Measurements from ENCODE around the gene DBNDD2.

The DBNDD2 gene

DNA sequence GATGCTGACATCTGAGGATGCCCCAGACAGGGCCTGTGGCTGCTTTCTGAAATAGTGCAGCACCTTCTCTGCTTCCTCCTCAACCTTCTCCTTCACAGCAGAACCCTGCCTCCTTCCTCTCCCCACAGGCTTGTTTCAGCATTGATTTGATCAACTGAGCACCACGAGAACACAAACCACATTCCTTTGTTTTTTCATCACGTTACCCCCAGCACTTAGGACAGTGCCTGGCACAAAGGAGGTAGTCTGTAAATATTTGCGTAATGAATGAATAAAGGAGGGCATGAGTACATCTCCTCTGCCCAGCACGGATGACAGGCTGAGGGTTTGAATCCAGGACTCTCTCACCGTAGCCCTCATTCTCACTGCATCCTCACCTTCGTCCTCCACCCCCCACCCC is 40.2 kb downstream of the DBNDD2 start:
- TF ChIP-seq, protein P1, sequence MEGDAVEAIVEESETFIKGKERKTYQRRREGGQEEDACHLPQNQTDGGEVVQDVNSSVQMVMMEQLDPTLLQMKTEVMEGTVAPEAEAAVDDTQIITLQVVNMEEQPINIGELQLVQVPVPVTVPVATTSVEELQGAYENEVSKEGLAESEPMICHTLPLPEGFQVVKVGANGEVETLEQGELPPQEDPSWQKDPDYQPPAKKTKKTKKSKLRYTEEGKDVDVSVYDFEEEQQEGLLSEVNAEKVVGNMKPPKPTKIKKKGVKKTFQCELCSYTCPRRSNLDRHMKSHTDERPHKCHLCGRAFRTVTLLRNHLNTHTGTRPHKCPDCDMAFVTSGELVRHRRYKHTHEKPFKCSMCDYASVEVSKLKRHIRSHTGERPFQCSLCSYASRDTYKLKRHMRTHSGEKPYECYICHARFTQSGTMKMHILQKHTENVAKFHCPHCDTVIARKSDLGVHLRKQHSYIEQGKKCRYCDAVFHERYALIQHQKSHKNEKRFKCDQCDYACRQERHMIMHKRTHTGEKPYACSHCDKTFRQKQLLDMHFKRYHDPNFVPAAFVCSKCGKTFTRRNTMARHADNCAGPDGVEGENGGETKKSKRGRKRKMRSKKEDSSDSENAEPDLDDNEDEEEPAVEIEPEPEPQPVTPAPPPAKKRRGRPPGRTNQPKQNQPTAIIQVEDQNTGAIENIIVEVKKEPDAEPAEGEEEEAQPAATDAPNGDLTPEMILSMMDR (IDR thresholded peaks at IDR 0.05) = no peak

DNA sequence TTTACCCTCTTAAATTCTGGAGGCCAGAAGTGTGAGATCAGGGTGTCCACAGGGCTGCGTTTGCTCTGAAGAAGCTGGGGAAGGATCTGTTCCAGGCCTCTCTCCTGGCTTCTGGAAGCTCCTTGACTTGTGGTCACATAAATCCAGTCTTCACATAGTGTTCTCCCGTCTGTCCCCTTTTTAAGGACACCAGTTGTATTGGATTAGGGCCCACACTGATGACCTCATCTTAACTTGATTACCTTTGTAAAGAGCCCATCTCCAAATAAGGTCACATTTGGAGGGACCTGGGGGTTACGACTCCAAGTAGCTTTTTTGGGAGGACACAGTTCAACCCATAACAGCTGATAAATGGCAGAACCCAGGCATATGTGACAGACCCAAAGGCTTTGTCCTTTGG is 41.4 kb downstream of the DBNDD2 start:
- TF ChIP-seq, protein P1 (IDR thresholded peaks at IDR 0.05) = no peak

GRCh38 chr20:45450097-45450818 is 42.2 kb downstream of the DBNDD2 start:
- TF ChIP-seq, protein P1 (IDR thresholded peaks at IDR 0.05) = peak; percentile 79

GRCh38 chr20:45452238-45452637 is 44.1 kb downstream of the DBNDD2 start:
- TF ChIP-seq, protein P1 (IDR thresholded peaks at IDR 0.05) = no peak

- TF ChIP-seq, protein P1 (IDR thresholded peaks at IDR 0.05) = no peak
These were observed 44.9 kb downstream of the DBNDD2 start for GRCh38 chr20:45452772-45453691.

DNA sequence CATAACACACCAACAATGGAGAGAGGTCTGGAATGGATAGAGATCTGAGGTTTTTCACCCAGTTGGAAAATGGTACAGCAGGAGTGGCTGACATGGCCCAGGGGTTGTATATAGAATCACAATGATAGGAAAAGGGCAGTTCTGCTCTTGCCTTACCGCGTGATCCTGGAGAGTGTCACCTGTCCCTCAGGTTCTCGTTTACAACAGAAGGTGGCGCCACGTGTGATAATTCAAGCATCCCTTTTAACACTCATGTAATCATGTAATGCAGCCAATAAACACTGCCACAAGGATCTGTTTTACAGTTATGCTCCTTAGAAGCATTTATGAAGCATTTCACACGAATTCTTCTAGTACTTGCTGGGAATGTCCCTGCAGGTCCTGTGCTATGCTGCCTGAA is 48.5 kb downstream of the DBNDD2 start:
- TF ChIP-seq, protein P1 (IDR thresholded peaks at IDR 0.05) = peak; percentile 56

- TF ChIP-seq, protein P1 (IDR thresholded peaks at IDR 0.05) = no peak
These were observed 51.5 kb downstream of the DBNDD2 start for GRCh38 chr20:45459606-45460005.

Data from LNCAP (cell line).